DMS153 (cell line): ENCODE measurements around the gene MS4A15.
"Not testable (repeated sequence)": the region's sequence is repeated elsewhere in the genome, so short reads cannot be mapped to it uniquely, and the experiment has no call there.

Experiments used
- DNase-seq: peaks from one replicate; lab custom pipeline; 2025; lab: John Stamatoyannopoulos, UW

MS4A15 gene

GRCh38 chr11:60756307-60757032, at the start of gene MS4A15:
MS4A15 (plus strand) TSS chr11:60756867; CDS start chr11:60763734, 6,867 bp downstream.
- DNase-seq, result no peak

DNA sequence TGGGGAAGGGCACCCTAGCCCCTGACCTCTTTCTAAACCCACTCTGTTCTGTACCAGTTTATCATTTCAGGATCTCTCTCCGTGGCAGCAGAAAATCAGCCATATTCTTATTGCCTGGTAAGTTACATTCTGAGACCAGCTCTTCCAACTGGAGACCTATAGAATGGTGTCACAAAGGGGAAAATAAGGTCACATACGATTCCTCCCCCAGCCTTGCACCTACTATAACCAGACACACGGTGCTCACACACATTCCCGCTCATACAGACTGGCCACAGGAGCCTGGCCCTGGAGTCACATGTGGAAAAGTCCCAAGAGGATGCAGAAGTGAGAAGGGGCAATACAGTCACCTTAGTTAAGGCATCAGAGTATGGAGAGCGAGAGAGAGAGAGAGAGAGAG, 49.7 kb upstream of the MS4A15 start:
- DNase-seq, result no peak

DNA sequence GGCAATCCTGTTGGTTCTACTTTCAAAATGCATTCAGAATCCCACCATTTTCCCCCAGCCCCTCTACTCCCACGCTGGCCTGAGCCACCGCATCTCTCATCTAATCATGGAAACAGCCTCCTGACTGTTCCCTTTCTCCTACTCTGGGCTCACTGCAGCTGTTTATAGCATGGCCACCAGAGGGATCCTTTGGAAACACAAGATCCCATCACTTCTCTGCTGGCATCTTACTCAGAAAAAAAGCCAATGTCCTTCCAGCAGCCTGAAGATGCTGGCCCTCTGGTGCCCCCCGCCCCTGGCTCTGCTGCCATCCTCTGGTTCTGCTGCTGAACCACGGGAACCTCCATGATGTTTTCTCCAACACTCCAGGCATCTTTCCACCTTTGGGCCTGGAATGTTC, 46.2 kb upstream of the MS4A15 start:
- no peak for DNase-seq

DNA sequence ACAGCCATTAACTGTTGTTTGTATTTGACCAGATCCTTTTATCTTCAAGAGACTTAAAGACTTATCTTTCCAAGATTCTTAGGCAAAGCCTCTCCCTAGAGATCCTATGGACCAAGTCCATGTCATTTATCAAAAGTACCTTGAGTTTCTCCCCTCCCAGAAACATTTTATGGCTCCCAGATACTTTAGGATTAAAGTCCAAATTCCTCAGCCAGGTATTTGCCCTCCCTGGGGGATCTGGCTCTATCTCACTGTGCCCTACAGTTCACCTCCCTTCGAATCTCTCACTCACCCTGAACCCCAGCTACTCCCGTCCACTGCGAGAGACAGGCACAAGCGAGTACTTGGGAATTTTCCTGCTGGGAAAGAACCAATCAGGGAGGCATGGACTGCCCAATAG, 45.4 kb upstream of the MS4A15 start:
- DNase-seq, result no peak

GRCh38 chr11:60713423-60713822, 43.2 kb upstream of the MS4A15 start:
- DNase-seq, result not testable (repeated sequence)

DNA sequence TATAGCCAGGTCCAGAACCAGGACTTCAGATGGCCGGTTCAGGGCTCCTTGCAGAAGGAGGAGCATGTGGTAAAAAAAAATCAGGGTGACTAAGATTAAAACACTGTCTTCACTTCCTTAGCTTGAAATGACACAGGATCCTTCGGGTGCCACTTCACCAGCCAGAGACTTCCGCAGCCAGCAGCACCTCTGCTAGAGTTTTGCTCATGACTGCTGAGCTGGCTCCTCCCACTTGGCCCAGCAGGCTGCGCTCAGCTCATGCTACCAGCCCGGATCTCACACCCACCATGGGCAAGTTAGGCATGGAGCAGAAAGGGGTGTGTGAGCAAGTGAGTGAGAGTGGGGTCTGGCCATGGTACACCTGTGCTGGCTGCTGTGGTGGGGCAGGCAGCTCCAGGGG, 38.7 kb upstream of the MS4A15 start:
- no peak for DNase-seq

DNA sequence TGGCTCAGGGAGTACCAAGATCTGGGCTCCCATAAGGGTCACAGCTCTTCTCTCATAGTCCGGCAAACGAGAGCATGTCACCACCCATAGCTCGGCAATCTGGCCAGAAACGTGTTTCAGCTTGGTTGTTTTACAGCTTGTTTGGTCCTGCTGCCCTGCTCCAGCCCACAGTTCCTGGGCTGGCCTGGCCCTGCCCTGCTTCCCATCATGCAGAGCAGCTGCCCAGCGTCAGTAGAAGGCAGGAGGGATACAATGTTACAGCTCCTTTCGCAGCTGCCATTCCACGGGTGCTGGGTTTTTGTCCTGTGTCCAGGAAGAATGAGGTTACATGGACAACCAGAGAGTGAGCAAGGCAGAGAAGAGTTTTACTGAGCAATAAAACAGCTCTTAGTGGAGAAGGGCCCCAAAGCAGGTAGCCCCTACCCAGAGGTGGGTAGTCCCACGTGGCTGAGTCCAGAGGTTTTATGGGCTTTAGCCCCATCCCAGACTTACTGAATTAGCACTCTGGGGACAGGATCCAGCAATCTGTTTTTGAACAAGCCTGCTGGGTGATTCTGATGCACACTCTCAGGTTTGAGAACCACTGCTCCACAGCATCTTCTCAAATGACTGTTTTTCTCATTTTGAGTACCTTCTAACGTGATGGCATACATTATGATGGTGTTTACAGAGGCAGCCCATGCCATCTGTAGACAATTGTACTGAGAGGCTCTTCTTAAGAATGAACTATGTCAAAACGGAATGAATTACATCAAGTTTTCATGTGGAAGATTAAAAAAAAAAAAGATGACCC, 37.9 kb upstream of the MS4A15 start:
- DNase-seq, result no peak

DNA sequence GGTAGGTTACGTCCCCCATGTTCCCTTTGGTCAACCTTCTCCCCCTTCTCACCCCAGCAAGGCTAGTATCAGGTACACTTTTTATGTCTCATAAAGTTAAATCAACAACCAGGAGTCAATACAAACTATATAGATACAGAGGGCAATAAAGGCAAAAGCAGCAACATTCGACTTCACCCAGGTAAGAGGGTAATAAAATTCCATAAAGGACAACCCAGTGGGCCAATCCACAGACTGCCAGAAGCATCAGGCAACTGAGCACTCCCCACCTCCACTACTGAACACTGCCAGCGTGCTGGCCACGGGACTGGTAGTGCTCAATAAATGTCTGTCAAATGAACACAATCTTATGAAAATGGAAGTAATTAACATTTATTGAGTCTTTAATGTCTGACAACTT, 37.3 kb upstream of the MS4A15 start:
- peak; percentile 20 for DNase-seq

DNA sequence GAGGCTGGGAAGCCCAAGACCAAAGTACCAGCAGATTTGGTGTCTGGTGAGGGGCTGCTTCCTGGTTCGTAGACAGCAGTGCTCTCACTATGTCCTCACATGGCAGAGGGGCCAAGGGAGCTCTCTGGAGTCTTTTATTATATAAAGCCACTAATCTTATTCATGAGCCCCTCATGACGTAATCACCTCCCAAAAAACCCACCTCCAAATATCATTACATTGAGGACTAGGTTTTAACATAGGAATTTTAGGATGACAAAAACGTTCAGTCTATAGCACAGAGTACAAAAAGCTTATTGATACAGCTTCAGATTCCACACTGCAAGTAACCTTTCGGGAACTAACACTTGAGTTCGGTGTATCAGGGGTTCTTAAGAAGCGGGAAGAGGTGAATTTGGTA, 36.2 kb upstream of the MS4A15 start:
- no peak for DNase-seq

DNA sequence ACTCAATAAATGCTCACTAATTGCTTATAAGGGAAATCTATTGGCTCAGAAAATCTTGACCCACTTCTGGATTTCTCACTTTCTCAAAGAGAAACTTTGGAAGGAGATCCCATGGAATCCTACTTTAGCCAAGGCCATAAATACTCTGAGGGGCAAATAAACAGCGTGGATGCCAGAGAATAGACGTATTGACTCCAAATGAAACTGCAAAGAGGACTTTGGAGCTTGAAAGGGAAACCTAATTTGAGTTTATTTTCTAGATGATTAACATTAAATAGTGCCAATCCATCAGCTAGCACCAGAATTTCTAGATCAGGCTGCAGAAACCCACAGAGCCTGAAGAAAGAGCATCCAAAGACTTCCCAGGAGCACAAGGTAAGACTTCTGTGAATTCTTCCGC, 32.2 kb upstream of the MS4A15 start, which contains the start of gene MS4A18:
Gene MS4A18 (plus strand): TSS at position 301 of the 400 bp plus-strand sequence.
- no peak for DNase-seq

DNA sequence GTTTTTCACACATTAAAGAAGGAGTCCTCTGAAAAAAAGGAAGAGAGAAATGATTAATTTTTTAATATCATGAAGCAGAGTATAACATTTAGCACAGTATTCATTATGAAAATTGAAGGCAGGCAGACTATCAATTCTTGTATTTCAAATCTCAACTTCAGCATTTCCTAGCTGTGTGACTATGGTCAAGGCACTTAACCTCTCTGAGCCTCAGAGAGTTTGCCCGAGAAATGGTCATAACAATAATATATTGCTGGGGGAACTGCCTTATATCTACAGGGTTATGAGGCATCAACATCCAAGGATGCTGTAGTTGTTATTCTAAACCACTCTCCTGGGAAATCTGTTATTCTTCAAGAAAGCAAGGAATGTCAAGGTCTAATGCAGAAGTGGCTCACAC, 31.1 kb upstream of the MS4A15 start:
- no peak for DNase-seq

- DNase-seq, result no peak
These were observed 25.1 kb upstream of the MS4A15 start for GRCh38 chr11:60731586-60731985.

DNA sequence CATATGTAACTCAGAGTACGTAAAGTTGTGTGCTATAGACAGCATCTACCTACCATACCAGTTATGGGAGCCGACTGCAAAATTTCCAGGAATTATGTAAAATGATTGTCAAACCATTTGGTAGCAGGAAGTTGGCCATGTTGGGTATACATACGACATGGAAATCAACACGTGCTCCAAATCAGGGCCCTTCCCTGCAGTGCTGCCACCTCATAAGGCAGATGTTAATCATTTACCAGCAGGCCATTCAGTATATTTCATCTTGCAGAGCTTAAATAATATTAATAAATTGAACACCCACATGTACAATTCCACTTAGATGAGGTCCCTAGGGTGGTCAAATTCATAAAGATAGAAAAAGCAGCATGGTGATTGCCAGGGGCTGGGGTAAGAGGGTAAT, 22.4 kb upstream of the MS4A15 start:
- no peak for DNase-seq

- no peak for DNase-seq
These were observed 17.6 kb upstream of the MS4A15 start for GRCh38 chr11:60739114-60739513.

- no peak for DNase-seq
These were observed 16.1 kb upstream of the MS4A15 start for GRCh38 chr11:60740573-60740972.

DNA sequence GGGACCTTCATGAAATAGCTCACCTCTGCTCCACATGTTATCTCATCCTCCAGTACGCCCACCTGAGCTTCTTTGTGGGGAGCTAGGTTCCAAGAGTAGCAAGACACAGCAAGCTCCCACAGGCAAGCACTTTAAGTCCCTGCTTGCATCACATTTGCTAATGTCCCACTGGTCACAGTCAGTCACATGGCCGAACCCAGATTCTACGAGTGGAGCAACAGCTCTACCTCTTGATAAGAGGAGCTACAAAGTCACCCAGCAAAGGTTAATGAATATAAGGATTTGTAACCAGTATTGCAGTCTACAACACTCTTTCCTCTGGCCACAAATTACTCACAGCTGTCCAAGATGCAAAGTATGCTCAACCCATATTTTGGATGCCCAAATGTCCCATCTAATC, 15.2 kb upstream of the MS4A15 start:
- DNase-seq, result no peak

DNA sequence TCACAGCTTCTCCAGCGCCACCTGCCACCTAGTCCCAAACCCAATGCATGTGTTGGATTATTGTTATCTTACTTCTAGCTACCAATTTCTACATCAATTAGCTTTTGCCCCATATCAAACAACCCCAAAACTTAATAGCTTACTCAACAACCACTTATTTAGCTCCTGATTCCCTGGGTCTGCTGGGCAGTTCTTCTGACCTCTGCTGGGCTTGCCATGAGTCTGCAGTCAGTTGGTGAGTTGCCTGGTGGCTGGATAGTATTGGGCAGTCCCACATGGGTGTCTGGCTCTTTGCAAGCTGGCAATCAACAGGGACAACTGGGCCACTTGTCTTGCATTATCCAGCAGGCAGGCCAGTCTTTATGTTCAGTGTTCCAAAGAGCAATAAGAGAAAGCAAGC, 13.6 kb upstream of the MS4A15 start:
- DNase-seq, result no peak

DNA sequence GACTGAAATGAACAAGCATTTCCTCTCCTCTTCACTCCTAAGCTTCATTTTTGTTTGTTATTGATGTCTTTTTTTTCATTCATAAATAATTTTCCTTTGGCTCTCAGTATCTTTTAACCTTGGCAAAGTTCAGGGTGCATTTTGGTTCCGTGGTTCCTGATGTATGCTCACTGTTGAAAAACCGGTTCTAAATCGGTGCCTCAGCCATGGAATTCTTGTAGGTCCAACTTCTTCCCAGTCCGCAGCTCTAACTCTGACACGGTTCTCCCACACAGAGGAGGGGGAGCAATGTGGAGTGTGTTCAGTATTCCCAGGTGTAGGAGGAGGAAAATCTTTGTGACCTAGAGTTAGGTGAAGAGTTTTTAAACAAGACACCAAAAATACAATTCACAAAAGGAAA, 12.6 kb upstream of the MS4A15 start:
- DNase-seq, result no peak

DNA sequence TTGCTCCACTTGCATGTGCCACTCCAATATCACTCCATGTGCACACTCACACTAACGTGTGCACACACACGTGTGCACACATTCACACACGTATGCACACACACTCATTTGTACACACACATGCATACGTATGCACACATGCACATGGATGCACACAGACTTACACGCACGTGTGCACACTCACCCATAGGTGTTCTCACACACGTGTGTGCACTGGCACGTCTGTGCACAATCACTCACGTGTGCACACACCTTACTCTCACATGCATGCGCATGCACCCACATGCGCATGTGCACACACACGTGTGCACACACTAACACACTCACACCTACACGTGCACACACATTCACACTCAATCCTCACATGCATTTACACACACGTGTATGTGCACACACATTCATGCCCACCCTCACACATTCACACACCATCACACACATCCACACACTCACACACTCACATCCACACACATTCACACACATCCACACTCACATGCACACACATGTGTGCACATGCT, 9.3 kb upstream of the MS4A15 start:
- no peak for DNase-seq

- no peak for DNase-seq
These were observed 8.4 kb upstream of the MS4A15 start for GRCh38 chr11:60748225-60748624.

DNA sequence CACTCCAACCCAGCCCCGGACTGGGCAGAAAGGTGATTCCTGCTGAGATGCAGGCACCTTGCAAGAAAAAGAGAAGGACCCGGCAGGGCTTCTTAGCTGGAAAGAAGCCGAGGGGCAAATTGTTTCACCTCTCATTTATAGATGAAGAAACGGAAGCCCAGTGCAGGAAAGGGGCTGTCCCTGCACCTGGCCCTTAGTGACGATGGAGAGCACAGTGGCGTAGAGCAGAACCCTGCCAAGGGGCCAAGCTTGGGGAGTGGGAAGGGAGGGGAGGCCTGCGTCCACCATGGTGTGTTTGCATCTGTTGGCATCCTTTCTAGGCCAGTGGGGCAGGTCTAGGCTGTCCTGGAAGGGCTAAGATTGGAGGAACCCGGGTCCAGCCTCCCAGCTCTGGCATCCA, 7.8 kb upstream of the MS4A15 start:
- no peak for DNase-seq

- DNase-seq, result no peak
These were observed 5.8 kb upstream of the MS4A15 start for GRCh38 chr11:60750911-60751310.

- DNase-seq, result no peak
These were observed 3.4 kb upstream of the MS4A15 start for GRCh38 chr11:60753309-60753708.
